ENCODE data around the gene NPM3.

GRCh38 chr10:101826852-101827434 is 43.7 kb upstream of the NPM3 start:
- TF ChIP-seq CTCF (IDR thresholded peaks at IDR 0.05; ENCODE audit: low read length) (no peak), EZH2 (optimal IDR thresholded peaks at IDR 0.05; ENCODE audit: low read depth, low read length) (no peak)
